H1 (cell line): ENCODE results near the gene TXNDC15. TPM values are rescaled to one million over a fixed set of nuclear protein-coding genes. Genes with fewer than 3 reads are reported as not detected.

Experiments
- CTCF ChIA-PET: fragments of 300-600 bp; sonication (Branson Sonifier 250); formaldehyde crosslinking; loops from one replicate; lab custom pipeline; 2021; ENCODE audit not compliant: partially characterized antibody; lab: Charles Lee
- POLR2A ChIA-PET: fragments of 300-600 bp; sonication (Branson Sonifier 250); formaldehyde crosslinking; loops from one replicate; lab custom pipeline; 2021; ENCODE audit warnings: inconsistent platforms; ENCODE audit not compliant: partially characterized antibody; lab: Charles Lee
- DNase-seq, 2 experiments: peaks; one replicate each; pipeline versions ENCODE4 v3.0.0 to v3.0.0-alpha.2; 2010 to 2022; ENCODE audit warnings: low spot score in 2 of 2, low read depth in 1 of 2, mixed read lengths in 1 of 2
- FAIRE-seq: peaks from 2 replicates; lab custom pipeline; 2011; peaks lifted over from hg19 to GRCh38; lab: Jason Lieb, UNC
- H2AFZ ChIP-seq: 2 replicates; pipeline ENCODE4 v1.8.1; 2012; ENCODE audit warnings: low read length, inconsistent platforms
- H2AK5ac ChIP-seq: 2 replicates; pipeline ENCODE4 v1.6.1; 2013; ENCODE audit warnings: low read depth, low read length
- H2BK120ac ChIP-seq: replicated peaks from 2 replicates; pipeline ENCODE3; 2013; ENCODE audit warnings: low read depth, low read length, inconsistent platforms
- H2BK12ac ChIP-seq: 2 replicates; pipeline ENCODE4 v1.6.1; 2013; ENCODE audit warnings: low read depth, low read length
- H2BK15ac ChIP-seq: 2 replicates; pipeline ENCODE4 v1.6.1; 2013; ENCODE audit warnings: low read length
- H2BK20ac ChIP-seq: 2 replicates; pipeline ENCODE4 v1.6.1; 2013; ENCODE audit warnings: low read length
- H2BK5ac ChIP-seq: 2 replicates; pipeline ENCODE4 v1.6.1; 2013; ENCODE audit warnings: low read depth, low read length
- H3K14ac ChIP-seq: 2 replicates; pipeline ENCODE4 v1.6.1; 2013; ENCODE audit warnings: inconsistent platforms; ENCODE audit not compliant: insufficient read length
- H3K18ac ChIP-seq: 2 replicates; pipeline ENCODE4 v1.6.1; 2013; ENCODE audit warnings: low read length; ENCODE audit errors: extremely low read depth
- H3K23ac ChIP-seq: 2 replicates; pipeline ENCODE4 v1.6.1; 2013; ENCODE audit warnings: inconsistent platforms; ENCODE audit not compliant: insufficient read length
- H3K23me2 ChIP-seq: 2 replicates; pipeline ENCODE4 v1.6.1; 2013; ENCODE audit warnings: low read depth, low read length
- H3K27ac ChIP-seq: 2 replicates; pipeline ENCODE4 v1.6.1; 2011; ENCODE audit warnings: low read depth, low read length, inconsistent platforms
- H3K27me3 ChIP-seq, 4 experiments: replicated peaks in 1 of 4; 1 replicate in 1 of 4; 2 replicates in 3 of 4; pipeline versions ENCODE4 v1.6.1 to v1.8.1; 2011 to 2013; ENCODE audit warnings: low read length in 3 of 4, mild to moderate bottlenecking in 3 of 4, inconsistent platforms in 2 of 4, mixed read lengths in 2 of 4, moderate library complexity in 1 of 4; ENCODE audit not compliant: control insufficient read depth in 3 of 4, insufficient read depth in 3 of 4; ENCODE audit errors: extremely low read depth in 1 of 4
- H3K36me3 ChIP-seq, 4 experiments: 2 replicates each; pipeline versions ENCODE4 v1.6.1 to v1.8.1; 2011 to 2013; ENCODE audit warnings: mild to moderate bottlenecking in 4 of 4, low read length in 3 of 4, moderate library complexity in 2 of 4, control low read depth in 1 of 4, inconsistent platforms in 1 of 4; ENCODE audit not compliant: insufficient read depth in 4 of 4, control insufficient read depth in 2 of 4
- H3K4ac ChIP-seq: replicated peaks from 2 replicates; pipeline ENCODE3; 2013; ENCODE audit warnings: low read length, low read depth, mixed read lengths, inconsistent platforms; ENCODE audit not compliant: insufficient read length
- H3K4me1 ChIP-seq, 4 experiments: replicated peaks in 1 of 4; 1 replicate in 1 of 4; 2 replicates in 3 of 4; pipeline versions ENCODE4 v1.6.1 to v1.8.1; 2011 to 2013; ENCODE audit warnings: low read length in 3 of 4, inconsistent platforms in 2 of 4, mixed read lengths in 1 of 4; ENCODE audit not compliant: insufficient read depth in 4 of 4, control insufficient read depth in 3 of 4
- H3K4me2 ChIP-seq, 2 experiments: 2 replicates each; pipeline versions ENCODE4 v1.6.1 to v1.8.1; 2011 to 2013; ENCODE audit warnings: low read depth in 2 of 2, low read length in 2 of 2, control low read depth in 1 of 2, inconsistent platforms in 1 of 2, mild to moderate bottlenecking in 1 of 2; ENCODE audit not compliant: insufficient read depth in 1 of 2
- H3K4me3 ChIP-seq, 4 experiments: fragments of 200-600, 300-600 bp in 1 of 4; sonication (generic), shearing (Covaris generic), sonication (Bioruptor Twin) in 1 of 4; 2 replicates each; pipeline versions ENCODE4 v1.5.1 to v1.8.1; 2011 to 2016; ENCODE audit warnings: low read length in 4 of 4, low read depth in 3 of 4, control low read depth in 2 of 4, inconsistent platforms in 2 of 4, mild to moderate bottlenecking in 2 of 4, mixed read lengths in 1 of 4, moderate library complexity in 1 of 4; ENCODE audit not compliant: insufficient read depth in 2 of 4; ENCODE audit errors: extremely low read depth in 1 of 4
- H3K56ac ChIP-seq: replicated peaks from 2 replicates; pipeline ENCODE3; 2013; ENCODE audit warnings: low read depth, mild to moderate bottlenecking, mixed read lengths, low read length, inconsistent platforms; ENCODE audit not compliant: insufficient read length
- H3K79me1 ChIP-seq: 2 replicates; pipeline ENCODE4 v1.6.1; 2013; ENCODE audit warnings: low read depth, low read length, control low read depth
- H3K79me2 ChIP-seq, 2 experiments: 2 replicates each; pipeline versions ENCODE4 v1.6.1 to v1.8.1; 2012 to 2013; ENCODE audit warnings: low read length in 2 of 2, mild to moderate bottlenecking in 2 of 2, inconsistent platforms in 1 of 2; ENCODE audit not compliant: insufficient read depth in 2 of 2, control insufficient read depth in 1 of 2
- H3K9ac ChIP-seq, 4 experiments: replicated peaks in 1 of 4; 1 replicate in 1 of 4; 2 replicates in 3 of 4; pipeline versions ENCODE4 v1.6.1 to v1.8.1; 2011 to 2013; ENCODE audit warnings: low read depth in 3 of 4, low read length in 3 of 4, control low read depth in 2 of 4, mild to moderate bottlenecking in 2 of 4, moderate library complexity in 2 of 4, inconsistent platforms in 1 of 4; ENCODE audit errors: extremely low read depth in 1 of 4
- H3K9me3 ChIP-seq, 2 experiments: 2 replicates each; pipeline versions ENCODE4 v1.6.1 to v1.8.1; 2012 to 2013; ENCODE audit warnings: mild to moderate bottlenecking in 2 of 2, moderate library complexity in 2 of 2, control low read depth in 1 of 2, inconsistent platforms in 1 of 2, low read depth in 1 of 2, low read length in 1 of 2, mixed read lengths in 1 of 2; ENCODE audit not compliant: insufficient read depth in 2 of 2
- H4K20me1 ChIP-seq, 2 experiments: replicated peaks in 1 of 2; 2 replicates each; pipeline versions ENCODE3 to v1.8.1; 2011 to 2013; ENCODE audit warnings: inconsistent platforms in 2 of 2, low read length in 2 of 2, mild to moderate bottlenecking in 1 of 2; ENCODE audit not compliant: insufficient read depth in 2 of 2, control insufficient read depth in 1 of 2
- H4K5ac ChIP-seq: 2 replicates; pipeline ENCODE4 v1.6.1; 2013; ENCODE audit warnings: low read length, low read depth, mixed read lengths, inconsistent platforms; ENCODE audit not compliant: insufficient read length
- H4K8ac ChIP-seq: 2 replicates; pipeline ENCODE4 v1.8.0; 2013; ENCODE audit warnings: mild to moderate bottlenecking, moderate library complexity, low read length, inconsistent platforms; ENCODE audit not compliant: insufficient read depth; ENCODE audit errors: extremely low read depth
- H4K91ac ChIP-seq: replicated peaks from 2 replicates; pipeline ENCODE3; 2013; ENCODE audit warnings: low read length, mixed read lengths, inconsistent platforms; ENCODE audit not compliant: insufficient read length
- ASH2L ChIP-seq: fragments of 200-600, 300-600 bp; sonication (generic); IDR thresholded peaks from one replicate; pipeline ENCODE4 v1.7.1; 2017; ENCODE audit warnings: low read length
- CBX8 ChIP-seq: fragments of 300-800, 300-1000 bp; sonication (generic); IDR thresholded peaks from 2 replicates; pipeline ENCODE4 v1.7.1; 2016; ENCODE audit warnings: low read depth, low read length, borderline replicate concordance
- CEBPB ChIP-seq: IDR thresholded peaks from 2 replicates; pipeline ENCODE4 v1.6.1; 2012; ENCODE audit warnings: low read depth, low read length
- CHD1 ChIP-seq: IDR thresholded peaks from 2 replicates; pipeline ENCODE4 v1.6.1; 2012; ENCODE audit warnings: low read depth, low read length, improper control_type of control experiment
- GTF2F1 ChIP-seq: IDR thresholded peaks from 2 replicates; pipeline ENCODE4 v1.6.1; 2012; ENCODE audit warnings: low read depth, low read length, improper control_type of control experiment, borderline replicate concordance
- RBBP5 ChIP-seq: IDR thresholded peaks from 2 replicates; pipeline ENCODE4 v1.7.1; 2012; ENCODE audit warnings: low read depth, mild to moderate bottlenecking, inconsistent platforms, low read length, moderate library complexity, borderline replicate concordance
- RNF2 ChIP-seq: fragments of 200-900, 300-1000 bp; sonication (generic); IDR thresholded peaks from 2 replicates; pipeline ENCODE4 v1.7.1; 2016; ENCODE audit warnings: borderline replicate concordance, low read depth, mild to moderate bottlenecking, antibody characterized with exemption, low read length; ENCODE audit not compliant: poor library complexity, severe bottlenecking; ENCODE audit errors: missing control alignments
- SAP30 ChIP-seq: fragments of 300-600 bp; sonication (generic); IDR thresholded peaks from 2 replicates; pipeline ENCODE4 v1.7.1; 2012; ENCODE audit warnings: low read length, moderate library complexity, mild to moderate bottlenecking, inconsistent platforms; ENCODE audit not compliant: insufficient read depth, insufficient replicate concordance
- TAF7 ChIP-seq: optimal IDR thresholded peaks from 2 replicates; pipeline ENCODE3; 2011; ENCODE audit warnings: low read depth, mild to moderate bottlenecking, inconsistent platforms, low read length, moderate library complexity, borderline replicate concordance
- WGBS, 2 experiments: shearing (Covaris generic) in 1 of 2; methylation state at CpG; one replicate each; pipeline versions ENCODE4 v1.1.6 to v1.1.7; 2013 to 2015; ENCODE audit warnings: low lambda C conversion rate in 2 of 2, mixed read lengths in 2 of 2, inconsistent platforms in 1 of 2, low coverage in 1 of 2, missing lambda C conversion rate in 1 of 2; ENCODE audit not compliant: insufficient replicate concordance in 2 of 2, insufficient coverage in 1 of 2, insufficient read length in 1 of 2; ENCODE audit errors: extremely low coverage in 1 of 2, missing lambda C conversion rate in 1 of 2; 5-methylcytosine and 5-hydroxymethylcytosine counted together
- polyA plus RNA-seq, 7 experiments: library from polyadenylated mRNA; depleted of rRNA in 3 of 7; stranded (reverse) in 5 of 7; unstranded in 2 of 7; fragments of >200 nt in 5 of 7; fragments of 200-250 nt in 2 of 7; gene quantifications; 1 replicate in 5 of 7; 2 replicates in 1 of 7; 4 replicates in 1 of 7; pipeline versions ENCODE4 v1.2.1 to v1.2.3, GENCODE V29; 2011 to 2013; ENCODE audit warnings: missing spikeins in 2 of 7, mixed read lengths in 2 of 7
- total RNA-seq: library from RNA; stranded (reverse); fragmentation: NEBNext Ultra II Directional; extraction: Animal tissue kit (Norgen Biotek cat#: 25700); gene quantifications from 2 replicates; pipeline ENCODE4 v1.2.1, GENCODE V29; 2021
- TF ChIP-seq, protein P1 (sequence below), 3 experiments: IDR thresholded peaks; 1 replicate in 2 of 3; 2 replicates in 1 of 3; pipeline versions ENCODE4 v1.5.1 to v1.6.1; 2011; ENCODE audit warnings: low read length in 3 of 3, mild to moderate bottlenecking in 3 of 3, inconsistent platforms in 2 of 3, low read depth in 1 of 3, moderate library complexity in 1 of 3; ENCODE audit not compliant: insufficient read depth in 1 of 3; ENCODE audit errors: control extremely low read depth in 1 of 3

TXNDC15 gene
- total and polyA plus RNA-seq, 2 of the 8 experiments (the other 6 are each of a cell fraction or from before 2014, with no cell fraction given): 20.1 to 30.8 TPM

DNA sequence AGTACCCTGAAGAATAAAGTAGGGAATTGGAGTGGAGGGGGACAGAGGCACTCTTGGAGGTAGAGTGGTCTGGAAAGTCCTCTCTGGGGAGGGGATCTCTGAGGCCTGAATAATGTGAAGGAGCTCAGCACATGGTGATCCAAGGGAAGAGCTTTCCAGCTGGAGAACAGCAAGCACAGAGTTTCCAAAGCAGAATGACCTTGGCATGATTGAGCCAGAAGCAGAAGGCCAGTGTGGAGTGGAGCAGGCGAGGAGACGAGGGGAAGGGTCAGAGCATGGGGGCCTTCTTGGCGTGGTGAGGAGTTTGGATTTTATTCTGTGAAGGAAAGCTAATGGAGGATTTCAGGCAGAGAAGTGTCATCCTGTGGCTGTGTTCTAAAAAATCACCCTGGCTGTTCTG is 39.1 kb downstream of the TXNDC15 start:
- CTCF ChIA-PET: interaction anchor here (0.6 to 1.4 kb wide), 2 partner anchors 88 to 290 kb away, joined by 3 to 4 read pairs; no protein-coding TSS in a partner anchor
- no peak for TF ChIP-seq GTF2F1
- no peak for TF ChIP-seq CEBPB
- no peak for TF ChIP-seq TAF7
- TF ChIP-seq CHD1: no peak
- TF ChIP-seq RBBP5: no peak
- no peak for TF ChIP-seq SAP30
- TF ChIP-seq, protein P1, sequence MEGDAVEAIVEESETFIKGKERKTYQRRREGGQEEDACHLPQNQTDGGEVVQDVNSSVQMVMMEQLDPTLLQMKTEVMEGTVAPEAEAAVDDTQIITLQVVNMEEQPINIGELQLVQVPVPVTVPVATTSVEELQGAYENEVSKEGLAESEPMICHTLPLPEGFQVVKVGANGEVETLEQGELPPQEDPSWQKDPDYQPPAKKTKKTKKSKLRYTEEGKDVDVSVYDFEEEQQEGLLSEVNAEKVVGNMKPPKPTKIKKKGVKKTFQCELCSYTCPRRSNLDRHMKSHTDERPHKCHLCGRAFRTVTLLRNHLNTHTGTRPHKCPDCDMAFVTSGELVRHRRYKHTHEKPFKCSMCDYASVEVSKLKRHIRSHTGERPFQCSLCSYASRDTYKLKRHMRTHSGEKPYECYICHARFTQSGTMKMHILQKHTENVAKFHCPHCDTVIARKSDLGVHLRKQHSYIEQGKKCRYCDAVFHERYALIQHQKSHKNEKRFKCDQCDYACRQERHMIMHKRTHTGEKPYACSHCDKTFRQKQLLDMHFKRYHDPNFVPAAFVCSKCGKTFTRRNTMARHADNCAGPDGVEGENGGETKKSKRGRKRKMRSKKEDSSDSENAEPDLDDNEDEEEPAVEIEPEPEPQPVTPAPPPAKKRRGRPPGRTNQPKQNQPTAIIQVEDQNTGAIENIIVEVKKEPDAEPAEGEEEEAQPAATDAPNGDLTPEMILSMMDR (IDR thresholded peaks at IDR 0.05; ENCODE audit: control extremely low read depth in 1 of 3, insufficient read depth in 1 of 3, low read depth in 1 of 3, low read length in 3 of 3): no peak
- TF ChIP-seq ASH2L: no peak
- no peak for TF ChIP-seq RNF2
- no peak for TF ChIP-seq CBX8

More for the DNA sequence above, 39.1 kb downstream of the TXNDC15 start:
- no peak overlapping the region for H4K5ac ChIP-seq
- no peak overlapping the region for H2AK5ac ChIP-seq
- H2BK12ac ChIP-seq: no peak overlapping the region
- DNase-seq: no peak
- no peak overlapping the region for H4K8ac ChIP-seq
- H2BK120ac ChIP-seq: no peak overlapping the region
- H2BK20ac ChIP-seq: no peak overlapping the region
- no peak overlapping the region for H2AFZ ChIP-seq
- no peaks in the 10 kb centered on the region for H3K27me3 ChIP-seq
- peaks cover 0 to 11% (median 4%) of the 10 kb centered on the region in 4 experiments; a peak in 5 of 8 replicates for H3K36me3 ChIP-seq
- no peak overlapping the region for H3K4me2 ChIP-seq
- no peak overlapping the region for H4K91ac ChIP-seq
- H3K4ac ChIP-seq: no peak overlapping the region
- no peaks in the 10 kb centered on the region; the same call in 1 of the 2 replicates for H3K79me1 ChIP-seq
- H3K9ac ChIP-seq: no peak overlapping the region
- 72% methylated on average over 3 of the region's 3 CpGs; no CpG with 5 or more reads in 1 of the 2 experiments for WGBS, 2 experiments
- POLR2A ChIA-PET: interaction anchor here (1.1 to 1.2 kb wide), 2 partner anchors 9 to 13 kb away, joined by 3 read pairs; no protein-coding TSS in a partner anchor
- no peak overlapping the region for H3K4me3 ChIP-seq
- H2BK15ac ChIP-seq: no peak overlapping the region
- no peak overlapping the region for H3K18ac ChIP-seq
- H3K79me2 ChIP-seq: 0 out of 4 replicates have a peak, but pooled peaks cover 0 to 3% of the 10 kb centered on the region in 2 experiments
- H3K23me2 ChIP-seq: 0 out of 2 replicates have a peak, but pooled peaks cover 2% of the 10 kb centered on the region
- FAIRE-seq: no peak
- no peak overlapping the region for H3K14ac ChIP-seq
- no peak overlapping the region for H3K56ac ChIP-seq
- no peak overlapping the region for H2BK5ac ChIP-seq
- H3K9me3 ChIP-seq: no peaks in the 10 kb centered on the region
- H3K4me1 ChIP-seq: no peaks in the 10 kb centered on the region; a peak in 1 of 7 replicates
- peaks cover 0 to 9% of the 10 kb centered on the region in 2 experiments for H4K20me1 ChIP-seq
- H3K27ac ChIP-seq: no peak overlapping the region
- H3K23ac ChIP-seq: no peak overlapping the region
